Esophagus mucosa (tissue), 1 donor: ENCODE data around the gene ROPN1. TPM values are rescaled to one million over a fixed set of nuclear protein-coding genes. Genes with fewer than 3 reads are reported as not detected.

ENCODE experiments used
- ATAC-seq: fragments of 200-7000 bp; cut with Tn5 transposase; one replicate; pipeline ENCODE4 v1.9.1; 2020
- total RNA-seq: library from RNA; stranded (reverse); gene quantifications from one replicate; pipeline ENCODE4 v1.2.4, GENCODE V29; 2023
- donor health status: DM: yes; HTN: yes; CAD: no.

Gene ROPN1
- total RNA-seq, 1 donor from 2014 or later, result not detected

DNA sequence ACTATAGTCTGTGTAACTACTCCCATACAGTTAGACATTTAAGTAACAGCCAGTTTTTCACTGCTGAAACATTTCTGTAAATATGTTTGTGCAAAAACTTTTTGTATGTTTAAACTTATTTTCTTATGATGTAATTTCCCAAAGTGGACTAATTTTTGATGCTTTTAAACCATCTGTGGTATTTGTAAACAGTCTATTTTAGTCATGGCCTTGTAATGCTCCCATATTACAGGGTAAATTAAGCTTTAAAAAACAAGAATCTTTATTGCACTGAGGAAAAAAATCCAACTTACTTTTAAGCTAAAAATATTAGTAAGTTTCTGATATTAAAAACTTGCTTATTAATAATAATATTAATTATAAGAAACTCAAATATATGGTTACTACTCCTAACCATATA lies 44.4 kb downstream of the ROPN1 start:
- ATAC-seq, result no peak

DNA sequence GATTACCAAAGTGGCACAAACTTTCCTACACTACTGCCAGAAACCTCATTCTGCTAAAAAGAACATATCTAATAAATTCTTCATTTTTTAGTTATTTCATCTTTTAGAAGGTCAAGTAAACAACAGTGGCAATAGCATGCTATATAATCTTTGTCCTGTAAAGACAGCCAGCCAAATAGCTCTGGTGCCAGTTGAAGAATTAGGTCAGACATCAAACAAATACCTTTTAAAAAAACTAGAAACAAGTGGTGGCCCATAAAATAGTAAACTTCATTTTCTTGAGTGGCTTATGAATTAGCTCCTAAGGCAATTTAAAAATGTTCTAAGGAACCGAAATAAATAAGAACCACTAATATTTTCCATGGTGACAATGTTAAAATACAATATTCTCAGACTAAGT lies 50.4 kb downstream of the ROPN1 start:
- no peak for ATAC-seq

DNA sequence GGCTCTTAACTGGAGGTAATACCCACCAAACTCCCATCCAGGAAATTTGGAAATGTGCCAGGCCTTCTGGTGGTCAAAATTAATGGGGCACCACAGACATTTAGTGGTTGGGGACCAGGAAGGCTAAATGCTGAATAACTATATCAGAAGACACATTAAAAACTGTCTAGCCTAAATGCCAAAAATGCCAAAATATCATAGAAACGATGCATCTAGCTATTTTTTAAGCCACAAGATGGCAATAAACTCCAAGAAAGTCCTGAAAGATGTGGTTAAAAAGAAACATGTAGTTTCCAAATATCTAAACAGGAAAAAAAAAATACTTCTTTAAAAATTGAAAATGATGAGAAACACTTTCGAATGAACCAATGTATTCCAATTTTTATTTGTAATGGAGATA lies 50.8 kb downstream of the ROPN1 start:
- ATAC-seq, result no peak

GRCh38 chr3:123939706-123940105 lies 52.2 kb downstream of the ROPN1 start:
- no peak for ATAC-seq

DNA sequence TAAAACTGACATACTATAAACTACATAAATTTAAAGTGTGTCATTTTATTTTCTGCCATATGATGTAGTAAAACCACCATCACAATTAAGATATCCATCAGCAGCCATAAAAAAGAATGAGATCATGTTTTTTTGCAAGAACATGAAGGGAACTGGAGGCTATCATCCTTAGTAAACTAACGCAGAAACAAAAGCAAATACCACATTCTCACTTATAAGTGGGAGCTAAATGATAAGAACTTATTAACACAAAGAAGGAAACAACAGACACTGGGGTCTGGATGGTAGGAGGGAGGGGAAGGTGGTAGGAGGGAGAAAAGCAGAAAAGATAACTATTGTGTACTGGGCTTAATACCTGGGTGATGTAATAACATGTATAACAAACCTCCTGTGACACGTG lies 55.5 kb downstream of the ROPN1 start:
- ATAC-seq, result no peak

DNA sequence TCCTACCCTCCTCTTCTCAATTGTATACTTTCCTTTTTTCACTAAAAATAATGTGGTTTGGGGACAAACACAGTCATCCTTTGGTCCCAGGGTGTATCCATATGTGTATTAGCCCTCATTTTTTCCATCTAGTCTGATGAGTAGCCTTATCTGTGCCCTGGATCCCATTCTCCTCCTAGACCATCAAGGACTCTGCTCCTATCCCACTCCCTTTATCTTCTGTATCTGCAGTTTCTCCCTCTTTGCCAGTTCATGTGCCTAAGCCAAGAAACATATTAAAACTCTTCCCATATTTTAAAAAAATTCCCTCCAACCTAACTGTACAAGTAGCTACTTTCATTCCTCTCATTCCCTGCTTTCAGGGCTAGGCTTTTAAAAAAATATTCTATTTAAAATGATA lies 56.1 kb downstream of the ROPN1 start:
- ATAC-seq, result no peak

DNA sequence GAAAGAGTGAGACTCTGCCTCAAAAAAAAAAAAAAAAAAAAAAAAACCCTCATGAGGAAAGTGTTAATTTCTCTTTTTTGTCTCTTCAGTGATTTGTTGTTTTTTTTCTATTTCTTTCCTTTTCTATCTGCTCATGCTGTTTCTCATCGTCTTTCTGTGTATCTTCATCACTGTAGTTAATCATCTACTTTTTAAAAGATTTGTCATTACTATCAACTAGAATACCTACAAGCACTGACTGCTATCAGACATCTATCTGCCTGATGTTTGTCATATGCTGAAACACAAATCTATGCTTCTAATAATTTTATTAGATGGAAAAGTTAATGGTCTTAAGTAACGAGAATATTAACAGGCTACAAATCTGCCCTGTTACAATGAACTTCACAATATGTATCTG lies 57.7 kb downstream of the ROPN1 start:
- no peak for ATAC-seq

GRCh38 chr3:123930445-123930844 lies 61.5 kb downstream of the ROPN1 start:
- ATAC-seq, result no peak

DNA sequence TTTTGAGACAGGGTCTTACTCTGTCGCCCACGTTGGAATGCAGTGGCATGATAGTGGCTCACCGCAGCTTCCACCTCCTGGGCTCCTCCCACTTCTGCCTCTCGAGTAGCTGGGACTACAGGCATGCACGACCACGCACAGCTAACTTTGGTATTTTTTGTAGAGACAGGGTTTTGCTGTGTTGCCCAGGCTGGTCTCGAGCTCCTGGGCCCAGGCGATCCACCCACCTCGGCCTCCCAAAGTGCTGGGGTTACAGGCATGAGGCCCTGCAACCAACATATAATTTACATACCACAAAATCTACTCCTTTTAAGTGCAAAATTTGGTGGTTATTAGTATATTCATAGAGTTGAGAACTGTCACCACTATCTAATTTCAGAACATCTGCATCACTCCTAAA lies 62.6 kb downstream of the ROPN1 start:
- no peak for ATAC-seq

DNA sequence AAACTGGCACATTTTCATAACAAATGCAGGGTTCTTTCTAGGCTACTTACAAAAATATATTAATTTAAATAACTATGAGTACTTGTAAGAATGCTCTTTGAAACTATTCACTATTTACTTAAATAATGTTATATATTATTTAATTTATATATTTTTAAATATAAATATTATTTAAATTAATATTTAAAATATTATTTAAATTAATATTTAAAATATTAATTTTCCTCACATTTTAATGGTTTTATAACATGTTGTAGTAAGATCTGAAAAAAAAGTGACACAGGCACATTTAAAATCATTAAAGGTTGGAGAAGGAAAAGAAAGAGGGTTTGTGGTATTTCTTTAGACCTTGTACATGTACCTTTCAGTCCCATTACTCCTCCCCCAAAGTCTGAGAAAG lies 65.5 kb downstream of the ROPN1 start:
- no peak for ATAC-seq

GRCh38 chr3:123920868-123921267 lies 71.1 kb downstream of the ROPN1 start:
- ATAC-seq, result no peak

GRCh38 chr3:123920383-123920782 lies 71.5 kb downstream of the ROPN1 start:
- ATAC-seq, result no peak

DNA sequence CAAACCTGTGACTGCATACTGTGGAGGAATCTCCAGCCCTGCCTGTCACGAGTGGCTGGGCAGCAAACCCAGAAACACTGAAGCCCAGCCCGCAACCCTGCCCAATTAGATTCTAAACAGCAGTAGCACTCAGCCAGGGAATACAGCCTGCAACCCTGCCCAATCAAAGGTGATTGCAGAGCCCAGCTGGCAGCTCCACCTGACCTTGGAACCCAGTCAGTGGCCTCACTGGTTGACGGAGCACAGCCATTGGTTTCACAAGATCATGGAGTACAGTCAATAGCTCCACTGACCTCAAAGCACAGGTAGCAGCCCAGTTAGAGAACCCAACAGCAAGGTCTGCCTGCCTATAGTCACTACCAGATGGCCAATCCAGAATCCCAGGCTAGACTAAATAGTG lies 72.6 kb downstream of the ROPN1 start:
- ATAC-seq, result no peak

Other genes starting within 250 kb of the ROPN1 start
- gene MYLK, start 107.8 kb downstream of the ROPN1 start, total RNA-seq, result 16.6 TPM
- 11.8 TPM for gene CCDC14, start 30.9 kb downstream of the ROPN1 start, total RNA-seq
- 22.0 TPM for gene KALRN, start 41.2 kb upstream of the ROPN1 start, total RNA-seq